Fibroblast of skin of right quadriceps (primary cell): ENCODE data around the gene ISYNA1.

ENCODE experiments used
- DNase-seq: peaks from one replicate; pipeline ENCODE4 v3.0.0-alpha.2; 2013

ISYNA1 gene

DNA sequence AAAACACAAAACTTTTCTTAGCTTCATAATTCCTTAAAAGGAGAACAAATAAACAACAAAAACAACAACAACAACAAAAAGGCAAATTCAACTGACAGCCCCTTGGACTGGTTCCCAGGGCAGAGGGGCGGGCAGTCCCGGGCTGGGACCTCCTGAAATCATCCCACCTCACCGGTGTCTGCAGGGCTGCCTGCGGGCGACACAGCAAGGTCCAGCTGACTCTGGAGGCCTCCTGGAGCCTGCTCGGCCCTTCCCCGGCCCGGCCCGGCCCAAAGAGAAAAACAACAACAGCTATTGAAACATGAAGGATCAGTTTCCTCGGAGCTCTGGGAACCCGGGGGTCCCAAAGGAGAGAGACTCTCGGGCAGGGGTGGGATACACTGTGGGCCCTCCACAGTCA, 5.0 kb upstream of the ISYNA1 start:
- no peak for DNase-seq

DNA sequence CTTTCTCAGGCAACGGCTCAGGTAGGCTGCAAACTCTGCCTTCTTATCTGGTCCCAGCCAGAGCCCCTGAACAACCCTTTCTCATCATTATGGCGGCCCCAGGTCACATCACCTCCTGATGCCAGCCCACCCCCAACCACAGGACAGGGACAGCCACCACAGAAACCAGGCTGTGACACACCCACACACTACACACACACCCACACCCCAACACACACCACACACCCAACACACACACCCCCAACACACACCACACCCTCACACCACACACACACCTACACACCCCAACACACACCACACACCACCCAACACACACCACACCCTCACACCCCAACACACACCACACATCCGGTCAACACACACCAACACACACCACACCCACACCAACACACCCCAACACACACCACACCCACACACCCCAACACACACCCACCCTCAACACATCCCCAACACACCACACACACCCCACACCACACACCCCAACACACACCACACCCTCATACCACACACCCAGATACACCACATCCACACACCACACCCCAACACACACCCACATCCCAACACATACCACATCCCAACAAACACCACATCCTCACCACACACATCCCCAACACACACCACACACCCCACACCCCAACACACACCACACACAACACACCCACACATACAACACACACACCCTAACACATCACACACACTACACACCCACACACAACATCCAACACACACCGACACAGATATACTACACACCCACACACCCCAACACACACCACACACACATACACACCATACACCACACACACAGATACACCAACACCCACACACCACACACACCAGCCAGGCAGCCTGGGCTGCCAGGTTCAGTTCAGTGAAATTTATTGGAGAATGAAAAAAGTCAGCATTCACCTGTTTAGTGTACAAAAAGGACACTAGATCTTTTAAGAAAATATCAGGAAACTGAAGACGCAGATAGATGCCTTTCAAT, 4.2 kb upstream of the ISYNA1 start:
- DNase-seq: no peak

DNA sequence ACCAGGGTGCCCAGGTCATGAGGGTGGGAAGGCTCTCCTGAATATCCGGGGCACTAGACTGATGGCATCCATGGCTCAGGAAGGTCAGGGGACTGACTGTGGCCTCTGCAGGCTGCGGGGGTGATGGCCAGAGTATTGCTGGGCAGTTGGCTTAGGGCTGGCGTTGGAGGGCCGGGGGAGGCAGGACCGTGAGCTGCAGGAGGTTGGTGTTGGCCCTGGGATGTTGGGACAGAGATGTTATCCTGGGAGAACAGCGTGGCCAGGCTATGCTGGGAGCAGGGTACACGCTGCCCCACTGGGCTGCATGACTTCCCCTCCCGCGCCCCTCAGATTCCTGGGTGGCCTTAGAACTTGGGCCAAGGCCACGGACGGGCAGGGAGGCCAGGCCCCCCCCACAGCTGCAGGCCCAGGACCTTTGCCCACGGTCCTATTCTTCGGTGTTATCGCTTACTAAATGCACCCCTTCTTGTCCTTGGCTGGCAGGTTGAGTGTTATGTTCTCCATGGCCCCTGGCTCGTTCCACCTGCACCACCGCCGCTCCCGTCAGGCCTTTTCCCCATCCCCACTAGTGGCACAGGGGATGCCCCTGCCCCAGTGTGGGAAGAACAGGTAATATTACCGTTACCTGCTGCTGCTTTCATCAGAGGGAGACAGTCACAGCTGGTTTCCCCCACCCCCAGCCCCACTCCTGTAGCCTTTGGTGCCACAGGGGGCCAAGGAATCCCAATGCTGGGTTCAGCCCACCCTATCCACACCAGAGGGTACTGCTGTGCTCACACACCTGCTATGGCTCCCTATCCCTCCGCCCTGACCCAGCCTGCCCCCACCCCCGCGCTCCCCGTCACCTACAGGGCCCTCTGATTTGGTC, 3.2 kb upstream of the ISYNA1 start:
- no peak for DNase-seq

DNA sequence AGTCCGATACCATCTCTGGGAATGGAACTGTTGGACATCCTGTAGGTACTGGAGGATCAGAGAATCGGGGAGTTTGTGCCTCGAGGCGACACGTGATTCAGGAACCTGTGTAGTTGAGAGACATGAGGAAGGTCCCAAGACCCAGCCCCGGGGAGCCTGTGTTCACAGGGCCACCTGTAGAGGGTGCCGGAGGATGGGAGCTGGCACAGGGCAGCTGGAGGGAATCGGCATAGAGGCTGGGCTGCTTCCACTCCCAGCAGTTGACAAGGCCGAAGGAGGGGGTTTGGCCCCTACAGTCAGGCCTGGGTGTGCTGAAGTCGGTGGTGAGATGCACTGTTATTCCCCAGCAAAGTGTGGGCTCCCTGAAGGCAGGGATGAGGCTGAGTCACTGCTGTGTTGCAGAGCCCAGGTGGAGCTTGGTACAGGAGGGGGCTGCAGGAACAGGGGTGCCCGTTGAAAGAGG, 2.5 kb upstream of the ISYNA1 start:
- no peak for DNase-seq

DNA sequence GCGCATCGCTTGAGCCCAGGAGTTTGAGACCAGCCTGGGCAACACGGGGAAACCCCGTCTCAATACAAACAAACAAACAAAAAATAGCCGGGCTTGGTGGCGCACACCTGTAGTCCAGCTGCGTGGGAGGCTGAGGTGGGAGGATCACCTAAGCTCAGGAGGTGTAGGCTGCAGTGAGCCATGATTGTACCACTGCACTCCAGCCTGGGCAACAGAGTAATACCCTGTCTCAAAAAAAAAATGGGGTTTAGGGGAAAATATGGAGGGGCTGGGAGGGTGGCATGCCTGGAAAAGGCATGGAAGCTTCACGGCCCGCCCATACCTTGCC, 1.9 kb upstream of the ISYNA1 start:
- DNase-seq: no peak

DNA sequence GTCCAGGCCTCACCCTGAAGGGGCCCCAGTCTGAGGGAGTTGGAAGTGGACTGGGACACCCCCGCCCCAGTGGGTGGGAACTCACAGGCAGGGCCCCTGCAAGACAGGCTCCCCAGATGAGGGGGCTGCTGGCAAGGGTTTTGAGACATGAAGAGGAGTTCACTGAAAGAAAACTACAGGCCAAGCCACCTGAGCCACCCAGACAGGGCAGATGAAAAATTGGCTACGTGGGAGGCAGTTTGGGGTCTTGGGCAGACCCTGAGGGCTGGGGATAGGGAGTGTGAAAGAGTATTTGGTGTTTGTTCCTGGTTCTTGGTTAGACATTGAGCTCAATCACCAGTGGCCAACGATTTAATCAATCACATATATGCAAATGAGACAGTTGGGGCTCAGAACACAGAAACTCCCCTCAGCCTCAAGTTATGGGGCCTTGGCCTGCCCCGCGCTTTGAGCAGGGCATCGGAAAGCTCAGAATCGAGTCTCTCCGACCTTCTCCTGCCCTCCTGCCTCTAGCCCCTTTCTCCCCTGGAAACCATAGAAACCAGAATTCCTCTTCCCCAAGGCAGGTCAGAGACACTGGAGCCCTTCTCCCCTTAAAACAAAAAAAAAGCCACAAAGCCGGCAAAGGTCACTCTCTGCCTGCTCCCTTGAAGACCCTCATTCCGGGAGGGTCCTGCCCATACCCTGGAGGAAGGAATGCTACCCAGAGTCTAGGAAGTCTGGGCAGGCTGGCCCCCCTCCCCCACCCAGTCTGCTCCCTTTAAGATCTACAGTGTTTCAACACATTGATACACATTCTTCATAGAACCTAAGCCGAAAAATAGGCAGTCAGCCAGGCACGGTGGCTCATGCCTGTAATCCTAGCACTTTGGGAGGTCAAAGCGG, 1.3 kb upstream of the ISYNA1 start:
- peak; percentile 78 for DNase-seq

DNA sequence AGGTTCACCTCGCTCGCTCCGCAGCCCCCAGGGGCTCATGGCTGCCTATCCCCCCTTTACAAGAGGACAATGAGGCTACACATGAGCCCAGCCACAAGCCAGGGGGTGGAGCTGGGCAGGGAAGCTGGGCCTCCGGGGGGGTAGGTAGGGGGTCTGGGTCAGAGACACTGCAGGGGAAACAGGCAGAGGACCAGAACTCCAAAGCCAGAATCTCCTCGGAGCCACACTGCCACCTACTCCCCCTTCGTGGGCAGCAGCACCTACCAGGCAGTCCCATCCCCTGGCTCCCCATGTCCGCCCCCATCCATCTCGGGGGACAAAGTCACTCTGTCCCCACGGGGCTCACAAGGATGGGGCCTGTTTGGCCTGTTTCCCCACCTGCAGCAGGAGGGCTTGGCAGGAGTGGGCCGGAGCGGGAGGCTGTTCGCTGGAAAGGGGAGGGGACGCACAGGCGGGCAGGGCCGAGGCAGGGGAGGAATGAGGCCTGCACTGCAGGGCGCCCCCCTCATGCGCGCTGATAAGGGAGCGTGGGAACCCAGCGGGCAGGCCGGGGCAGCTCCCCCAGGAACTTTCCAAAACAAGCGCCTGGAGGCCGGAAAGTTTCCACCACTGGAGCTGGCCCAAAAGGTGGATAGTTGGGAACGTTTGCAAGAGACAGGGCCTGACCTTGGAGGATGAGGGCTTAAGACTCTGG, 545 bp upstream of the ISYNA1 start:
- no peak for DNase-seq

DNA sequence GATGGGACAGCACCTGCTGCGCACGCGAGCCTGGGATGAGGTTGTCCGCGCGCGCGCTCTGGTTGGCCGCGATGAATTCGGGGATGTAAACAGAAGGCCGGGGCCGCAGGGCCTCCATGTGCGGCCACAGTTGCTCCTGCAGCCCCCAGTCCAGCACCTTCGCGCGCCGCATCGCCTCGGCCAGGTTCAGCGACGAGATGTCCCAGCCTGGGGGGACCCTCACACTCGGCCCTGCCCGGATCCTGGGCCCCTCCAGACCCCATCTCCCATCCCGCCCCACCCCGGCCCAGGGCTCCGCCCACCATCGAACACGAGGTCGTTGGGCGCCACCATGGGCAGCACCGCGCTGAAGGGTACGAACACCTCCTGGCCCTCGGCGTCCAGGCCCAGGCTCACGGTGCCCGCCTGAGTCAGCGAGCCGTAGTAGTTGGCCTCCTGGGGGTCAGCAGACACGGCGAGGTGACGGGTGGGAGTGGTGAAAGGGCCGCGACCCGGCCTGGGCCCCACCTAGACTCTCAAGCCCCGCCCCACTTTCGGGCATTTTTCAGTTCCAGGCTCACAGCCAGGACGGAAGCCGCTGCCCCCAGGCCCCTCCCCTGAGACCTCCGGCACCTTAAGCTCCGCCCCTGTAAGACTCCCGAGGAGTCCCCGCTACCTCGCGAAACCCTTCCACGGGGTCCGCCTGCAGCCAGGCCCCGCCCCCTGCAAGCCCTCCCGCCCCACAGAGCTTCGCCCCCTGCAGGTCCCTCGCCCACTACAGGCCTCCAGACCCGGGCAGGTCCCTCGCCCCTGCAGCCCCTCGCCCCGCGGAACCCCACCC, 1.1 kb downstream of the ISYNA1 start:
- peak; percentile 85 for DNase-seq

DNA sequence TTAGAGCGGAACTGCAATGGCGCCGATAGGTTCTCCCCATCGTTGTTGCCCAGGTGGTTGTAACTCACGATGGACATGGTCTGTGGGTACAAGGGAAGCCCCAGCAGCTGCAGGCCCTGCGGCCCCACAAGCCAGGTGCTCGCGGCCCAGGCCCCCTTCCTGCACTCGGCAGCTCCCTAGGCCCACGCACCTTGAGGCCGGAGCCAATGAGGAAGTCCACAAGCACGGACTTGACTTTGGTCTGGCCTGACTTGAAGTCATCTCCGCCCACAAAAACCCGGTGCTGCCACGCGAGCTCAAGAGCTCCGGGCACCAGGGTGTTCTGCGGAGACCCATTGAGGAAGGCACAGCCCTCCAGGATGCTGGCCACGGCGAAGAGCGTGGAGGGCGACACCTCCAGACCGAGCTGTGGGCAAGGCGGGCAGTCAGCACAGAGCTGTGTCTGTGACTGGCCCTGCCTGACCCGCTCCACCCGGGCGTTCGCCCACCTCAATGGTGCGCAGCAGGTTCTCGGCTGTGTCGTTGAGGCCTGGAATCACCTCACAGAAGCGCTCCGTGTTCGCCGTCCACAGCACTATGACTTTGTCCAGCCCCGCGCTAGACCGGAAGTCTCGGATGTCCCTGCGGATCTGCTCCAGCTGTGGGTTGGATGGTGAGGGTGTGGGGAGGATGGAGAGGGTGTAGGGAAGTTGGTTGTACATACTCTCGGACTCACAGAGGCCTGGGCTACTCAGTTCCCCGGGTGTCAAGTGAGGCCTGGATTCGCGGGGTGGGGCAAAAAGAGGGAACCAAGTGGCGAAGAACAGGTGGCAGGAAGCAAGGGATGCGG, 1.9 kb downstream of the ISYNA1 start:
- no peak for DNase-seq

DNA sequence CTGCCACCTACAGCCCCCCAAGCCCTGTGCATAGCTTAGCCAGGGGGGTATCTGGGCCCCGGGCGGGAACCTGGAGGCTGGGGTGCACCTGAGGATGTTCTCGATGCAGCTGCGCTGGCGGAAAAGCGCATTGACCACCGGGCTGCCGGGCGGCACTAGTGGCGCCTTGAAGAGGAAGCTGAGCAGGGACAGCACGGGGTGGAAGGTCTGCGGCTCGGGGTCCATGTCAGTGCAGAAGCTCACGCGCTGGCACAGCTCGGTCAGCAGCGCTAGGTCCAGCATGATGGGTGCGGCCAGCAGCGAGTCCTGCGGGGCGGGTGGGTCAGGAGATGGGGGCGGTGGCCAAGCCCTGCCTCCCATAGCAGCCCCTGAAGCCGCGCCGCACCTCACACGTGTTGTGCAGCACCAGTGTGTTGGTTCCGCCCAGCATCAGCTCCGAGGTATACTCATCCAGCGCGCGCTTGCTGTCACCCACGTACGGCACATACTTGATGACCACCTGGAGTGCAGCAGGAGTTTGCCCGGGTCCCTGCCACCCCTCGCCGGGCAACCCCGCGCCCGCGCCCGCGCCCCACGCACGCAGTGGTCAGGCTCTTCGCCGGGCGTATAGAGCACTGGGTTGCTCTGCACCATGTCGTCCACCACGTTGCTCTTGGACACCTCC, 2.6 kb downstream of the ISYNA1 start:
- no peak for DNase-seq

DNA sequence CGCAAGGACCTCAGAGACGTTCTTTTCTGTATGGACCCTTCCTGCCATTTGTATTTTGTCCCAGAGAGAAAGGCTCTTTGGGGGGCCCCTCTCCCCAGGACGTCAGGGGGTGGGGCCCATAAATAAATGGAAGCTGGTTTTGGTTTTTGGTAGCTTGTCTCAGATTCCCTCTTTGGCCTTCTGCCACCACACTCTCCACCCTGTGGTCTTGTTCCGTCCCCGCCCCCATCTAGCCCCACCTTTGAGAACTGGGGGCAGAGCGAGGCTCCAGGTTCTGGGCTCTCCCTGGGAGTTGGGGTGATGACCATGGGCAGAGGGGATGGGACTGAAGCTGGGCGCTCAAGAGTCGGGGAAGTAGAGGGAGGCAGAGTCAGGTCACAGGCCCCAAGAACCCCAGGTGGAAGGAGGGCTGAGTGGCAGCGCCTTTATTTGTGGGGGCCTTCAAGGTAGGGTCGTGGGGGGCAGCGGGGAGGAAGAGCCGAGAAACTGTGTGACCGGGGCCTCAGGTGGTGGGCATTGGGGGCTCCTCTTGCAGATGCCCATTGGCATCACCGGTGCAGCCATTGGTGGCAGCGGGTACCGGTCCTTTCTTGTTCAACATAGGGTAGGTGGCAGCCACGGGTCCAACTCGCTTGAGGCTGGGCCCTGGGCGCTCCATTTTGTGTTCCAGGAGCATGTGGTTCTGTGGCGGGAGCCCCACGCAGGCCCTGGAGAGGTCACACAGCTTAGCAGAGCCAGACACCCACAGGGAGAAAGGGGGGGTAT, 3.3 kb downstream of the ISYNA1 start:
- no peak for DNase-seq

DNA sequence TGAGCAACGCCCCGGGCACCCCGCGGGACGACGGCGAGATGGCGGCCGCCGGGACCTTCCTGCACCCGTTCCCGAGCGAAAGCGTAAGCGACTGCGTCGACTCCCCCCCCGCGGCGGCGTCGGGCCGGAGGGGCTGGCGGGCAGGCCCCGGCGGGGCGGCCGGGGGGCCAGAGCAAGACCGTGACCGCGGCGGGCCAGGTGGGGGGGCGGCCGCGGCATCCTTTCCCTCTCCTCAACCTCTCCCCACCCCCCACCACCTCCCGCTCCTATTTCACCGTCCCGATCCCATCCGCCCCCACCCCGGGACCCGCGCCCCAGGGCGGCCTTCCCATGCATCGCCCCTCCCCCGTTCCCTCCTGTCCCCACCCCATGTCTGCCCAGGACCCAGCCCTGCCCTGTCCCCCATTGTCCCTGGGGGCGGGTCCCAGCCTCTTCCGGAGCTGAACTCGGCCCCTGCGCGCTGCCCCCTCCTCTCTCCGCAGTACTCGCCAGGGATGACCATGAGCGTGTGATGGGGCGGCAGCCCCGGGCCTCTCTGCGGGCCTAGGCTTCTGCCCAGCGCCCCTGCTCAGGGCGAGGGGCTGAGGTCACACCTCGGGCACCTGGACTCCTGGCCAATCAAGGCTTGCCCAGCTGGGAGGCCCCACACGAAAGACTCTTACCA, 4.1 kb downstream of the ISYNA1 start:
- no peak for DNase-seq

DNA sequence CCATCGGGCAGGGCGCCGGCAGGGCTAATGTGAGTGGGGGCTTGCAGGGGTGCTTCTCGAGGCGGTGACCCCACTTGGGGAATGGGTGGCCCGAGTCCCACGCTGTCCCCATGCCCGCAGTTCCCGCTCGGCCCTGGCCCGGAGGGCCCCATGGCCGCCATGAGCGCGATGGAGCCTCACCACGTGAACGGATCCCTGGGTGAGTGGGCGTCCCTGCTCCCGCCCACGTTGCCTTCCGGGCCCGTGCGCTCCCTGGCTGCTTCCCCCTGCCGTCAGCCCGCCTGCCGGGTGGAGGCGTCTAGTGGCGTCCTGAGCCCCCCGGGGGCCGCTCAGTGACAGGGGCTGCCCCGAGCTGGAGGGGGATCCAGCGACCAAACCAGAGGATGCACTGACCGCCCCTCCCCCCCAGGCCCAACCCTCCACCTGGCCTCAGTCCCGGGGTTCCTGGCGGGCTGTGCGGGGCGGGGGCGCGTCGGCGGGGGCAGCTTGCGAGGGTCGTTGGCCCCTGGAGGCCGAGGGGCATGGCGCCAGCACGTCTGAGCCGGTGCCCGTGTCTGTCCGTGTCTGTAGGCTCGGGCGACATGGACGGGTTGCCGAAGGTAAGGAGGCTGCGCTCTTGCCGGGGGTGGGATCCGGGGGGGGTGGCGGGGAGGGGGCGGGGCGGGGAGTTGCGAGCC, 4.8 kb downstream of the ISYNA1 start:
- DNase-seq: no peak

DNA sequence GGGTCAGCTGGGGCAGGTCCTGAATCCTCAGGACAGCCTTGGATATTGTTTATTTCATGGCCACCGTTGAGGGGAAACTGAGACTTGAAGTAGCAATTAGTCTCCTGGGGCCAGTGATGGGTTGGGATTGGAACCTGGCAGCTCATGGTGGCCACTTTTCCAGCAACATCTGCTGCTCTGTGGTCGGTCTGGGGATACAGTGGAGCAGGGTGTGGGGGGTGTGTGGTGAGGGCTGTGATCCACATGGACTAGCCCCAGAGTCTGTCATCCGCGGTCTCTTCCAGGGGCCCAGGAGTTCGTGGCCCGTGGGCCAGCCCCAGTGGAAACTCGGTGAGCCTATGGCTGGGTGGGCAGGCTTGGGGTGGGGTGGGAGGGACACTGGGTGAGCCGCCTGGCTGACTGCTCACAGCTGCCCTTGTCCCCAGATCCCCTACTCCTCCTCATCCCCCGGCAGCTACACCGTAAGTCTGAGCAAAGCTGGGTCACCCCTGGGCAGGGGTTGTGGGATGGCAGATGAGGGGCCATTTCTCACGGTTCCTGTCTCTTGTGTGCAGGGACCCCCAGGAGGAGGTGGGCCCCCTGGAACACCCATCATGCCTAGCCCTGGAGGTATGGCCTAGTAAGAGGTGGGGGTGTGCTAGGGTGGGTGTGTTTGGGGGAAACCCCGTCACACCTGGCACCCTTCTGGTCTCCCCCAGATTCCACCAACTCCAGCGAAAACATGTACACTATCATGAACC, 5.5 kb downstream of the ISYNA1 start:
- no peak for DNase-seq

DNA sequence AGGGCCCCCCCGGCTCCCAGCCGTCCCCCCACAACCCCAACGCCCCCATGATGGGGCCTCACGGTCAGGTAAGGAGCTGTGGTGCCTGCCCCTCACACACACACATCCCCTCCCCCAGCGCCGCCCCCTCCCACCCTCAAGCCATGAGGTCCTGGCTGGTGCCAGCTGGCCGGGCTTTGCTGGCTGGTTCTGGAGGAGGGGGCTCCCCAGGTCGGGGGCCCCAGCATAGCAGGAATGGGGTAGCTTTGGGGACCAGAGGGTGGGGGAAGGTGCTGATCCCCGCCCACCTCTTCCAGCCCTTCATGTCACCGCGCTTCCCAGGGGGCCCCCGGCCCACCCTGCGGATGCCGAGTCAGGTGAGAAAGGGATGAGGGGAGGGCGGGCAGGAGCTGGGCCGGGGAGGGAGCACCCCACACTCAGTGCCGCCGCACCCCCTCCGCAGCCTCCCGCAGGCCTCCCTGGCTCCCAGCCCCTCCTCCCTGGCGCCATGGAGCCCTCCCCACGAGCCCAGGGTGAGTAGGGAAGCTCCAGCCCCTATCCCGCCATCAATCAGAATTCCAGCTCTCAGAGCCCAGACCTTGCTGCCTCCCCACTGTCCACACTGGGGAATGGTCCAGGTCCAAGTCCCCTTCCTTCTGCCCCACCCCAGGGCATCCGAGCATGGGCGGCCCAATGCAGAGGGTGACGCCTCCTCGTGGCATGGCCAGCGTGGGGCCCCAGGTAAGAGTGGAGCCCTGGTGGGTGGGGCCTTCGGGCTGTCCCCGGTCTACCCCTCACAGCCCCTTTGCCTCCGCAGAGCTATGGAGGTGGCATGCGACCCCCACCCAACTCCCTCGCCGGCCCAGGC, 6.4 kb downstream of the ISYNA1 start:
- DNase-seq: no peak
